SJSA1 (cell line): ENCODE data around the gene NTM. TPM values are rescaled to one million over a fixed set of nuclear protein-coding genes. Genes with fewer than 3 reads are reported as not detected.

Experiments
- DNase-seq, 2 experiments: peaks; one replicate each; pipeline ENCODE4 v3.0.0-alpha.2; 2015 to 2020; ENCODE audit warnings: low spot score in 2 of 2, low read depth in 1 of 2
- H3K27ac ChIP-seq: fragments of 250-450 bp; sonication (Bioruptor Pico); 2 replicates; pipeline ENCODE4 v1.5.1; 2020; ENCODE audit warnings: mild to moderate bottlenecking, moderate library complexity
- H3K27me3 ChIP-seq: fragments of 250-450 bp; sonication (Bioruptor Pico); replicated peaks from 2 replicates; pipeline ENCODE4 v1.5.1; 2020; ENCODE audit warnings: mild to moderate bottlenecking, moderate library complexity
- H3K36me3 ChIP-seq: fragments of 250-450 bp; sonication (Bioruptor Pico); 2 replicates; pipeline ENCODE4 v1.5.1; 2020; ENCODE audit warnings: mild to moderate bottlenecking
- H3K4me1 ChIP-seq: fragments of 250-450 bp; sonication (Bioruptor Pico); replicated peaks from 2 replicates; pipeline ENCODE4 v1.6.1; 2021; ENCODE audit warnings: mild to moderate bottlenecking
- H3K4me3 ChIP-seq: fragments of 250-450 bp; sonication (Bioruptor Pico); 2 replicates; pipeline ENCODE4 v1.5.1; 2020; ENCODE audit warnings: mild to moderate bottlenecking
- H3K9me3 ChIP-seq: fragments of 250-450 bp; sonication (Bioruptor Pico); replicated peaks from 2 replicates; pipeline ENCODE4 v1.5.1; 2020; ENCODE audit warnings: mild to moderate bottlenecking
- total RNA-seq: library from RNA; depleted of rRNA; stranded (reverse); fragments of >200 nt; shearing (Covaris generic); gene quantifications from 2 replicates; pipeline ENCODE4 v1.2.3, GENCODE V29; 2014

The NTM gene
- total RNA-seq, 1 experiment from 2014 or later = 0.34 TPM

- no peaks in the 10 kb centered on the region for H3K9me3 ChIP-seq
- no peaks in the 10 kb centered on the region for H3K36me3 ChIP-seq
- H3K4me3 ChIP-seq = no peak overlapping the region
- no peak overlapping the region for H3K27ac ChIP-seq
- no peaks in the 10 kb centered on the region for H3K4me1 ChIP-seq
- DNase-seq = no peak
- H3K27me3 ChIP-seq = no peaks in the 10 kb centered on the region
Measured at GRCh38 chr11:131827430-131827829, 457.0 kb downstream of the NTM start.

GRCh38 chr11:131829725-131830124 is 459.3 kb downstream of the NTM start:
- Histone ChIP-seq H3K27ac (no peak overlapping the region), H3K4me3 (no peak overlapping the region), H3K27me3 (no peaks in the 10 kb centered on the region), H3K36me3 (no peaks in the 10 kb centered on the region), H3K4me1 (no peaks in the 10 kb centered on the region), H3K9me3 (no peaks in the 10 kb centered on the region)
- DNase-seq = no peak

- Histone ChIP-seq H3K27me3 (no peaks in the 10 kb centered on the region), H3K36me3 (no peaks in the 10 kb centered on the region), H3K9me3 (no peaks in the 10 kb centered on the region), H3K27ac (no peak overlapping the region), H3K4me3 (no peak overlapping the region), H3K4me1 (no peaks in the 10 kb centered on the region)
- DNase-seq = no peak
Measured at GRCh38 chr11:131832079-131832478, 461.7 kb downstream of the NTM start.

- Histone ChIP-seq H3K36me3 (no peaks in the 10 kb centered on the region), H3K4me3 (no peak overlapping the region), H3K4me1 (no peaks in the 10 kb centered on the region), H3K27ac (no peak overlapping the region), H3K9me3 (no peaks in the 10 kb centered on the region), H3K27me3 (no peaks in the 10 kb centered on the region)
- DNase-seq = no peak
Measured at GRCh38 chr11:131833366-131833765, 463.0 kb downstream of the NTM start.

GRCh38 chr11:131837562-131837961 is 467.1 kb downstream of the NTM start:
- Histone ChIP-seq H3K4me3 (no peak overlapping the region), H3K27ac (no peak overlapping the region), H3K9me3 (no peaks in the 10 kb centered on the region), H3K27me3 (no peaks in the 10 kb centered on the region), H3K36me3 (no peaks in the 10 kb centered on the region), H3K4me1 (no peaks in the 10 kb centered on the region)
- no peak for DNase-seq

GRCh38 chr11:131838016-131838415 is 467.6 kb downstream of the NTM start:
- H3K27me3 ChIP-seq = no peaks in the 10 kb centered on the region
- no peaks in the 10 kb centered on the region for H3K36me3 ChIP-seq
- H3K27ac ChIP-seq = no peak overlapping the region
- no peaks in the 10 kb centered on the region for H3K4me1 ChIP-seq
- no peaks in the 10 kb centered on the region for H3K9me3 ChIP-seq
- H3K4me3 ChIP-seq = no peak overlapping the region
- DNase-seq = no peak

- Histone ChIP-seq H3K9me3 (no peaks in the 10 kb centered on the region), H3K27ac (no peak overlapping the region), H3K4me3 (no peak overlapping the region), H3K4me1 (no peaks in the 10 kb centered on the region), H3K36me3 (no peaks in the 10 kb centered on the region), H3K27me3 (no peaks in the 10 kb centered on the region)
- DNase-seq = no peak
Measured at GRCh38 chr11:131839326-131839725, 468.9 kb downstream of the NTM start.

GRCh38 chr11:131840545-131840944 is 470.1 kb downstream of the NTM start:
- Histone ChIP-seq H3K4me1 (no peaks in the 10 kb centered on the region), H3K27ac (no peak overlapping the region), H3K9me3 (no peaks in the 10 kb centered on the region), H3K27me3 (no peaks in the 10 kb centered on the region), H3K36me3 (no peaks in the 10 kb centered on the region), H3K4me3 (no peak overlapping the region)
- no peak for DNase-seq

GRCh38 chr11:131841028-131841427 is 470.6 kb downstream of the NTM start:
- Histone ChIP-seq H3K27me3 (no peaks in the 10 kb centered on the region), H3K4me3 (no peak overlapping the region), H3K9me3 (no peaks in the 10 kb centered on the region), H3K4me1 (no peaks in the 10 kb centered on the region), H3K36me3 (no peaks in the 10 kb centered on the region), H3K27ac (no peak overlapping the region)
- no peak for DNase-seq

- no peaks in the 10 kb centered on the region for H3K36me3 ChIP-seq
- H3K27ac ChIP-seq = no peak overlapping the region
- H3K27me3 ChIP-seq = no peaks in the 10 kb centered on the region
Measured at GRCh38 chr11:131841925-131842635, 471.7 kb downstream of the NTM start.

GRCh38 chr11:131845255-131845654 is 474.8 kb downstream of the NTM start:
- H3K36me3 ChIP-seq = no peaks in the 10 kb centered on the region
- H3K9me3 ChIP-seq = no peaks in the 10 kb centered on the region
- H3K4me1 ChIP-seq = no peaks in the 10 kb centered on the region
- H3K27me3 ChIP-seq = no peaks in the 10 kb centered on the region
- H3K4me3 ChIP-seq = no peak overlapping the region
- H3K27ac ChIP-seq = no peak overlapping the region
- no peak for DNase-seq

More at GRCh38 chr11:131841925-131842635, 471.7 kb downstream of the NTM start:
- Histone ChIP-seq H3K4me1 (no peaks in the 10 kb centered on the region), H3K4me3 (no peak overlapping the region), H3K9me3 (no peaks in the 10 kb centered on the region)
- no peak for DNase-seq

- no peaks in the 10 kb centered on the region for H3K4me1 ChIP-seq
- no peak for DNase-seq
- no peaks in the 10 kb centered on the region for H3K27me3 ChIP-seq
- no peak overlapping the region for H3K4me3 ChIP-seq
- H3K9me3 ChIP-seq = no peaks in the 10 kb centered on the region
- no peaks in the 10 kb centered on the region for H3K36me3 ChIP-seq
- no peak overlapping the region for H3K27ac ChIP-seq
Measured at GRCh38 chr11:131849485-131849884, 479.1 kb downstream of the NTM start.

- Histone ChIP-seq H3K27me3 (no peaks in the 10 kb centered on the region), H3K36me3 (no peaks in the 10 kb centered on the region), H3K4me1 (no peaks in the 10 kb centered on the region), H3K27ac (no peak overlapping the region), H3K4me3 (no peak overlapping the region), H3K9me3 (no peaks in the 10 kb centered on the region)
- DNase-seq = no peak
Measured at GRCh38 chr11:131850507-131850906, 480.1 kb downstream of the NTM start.

GRCh38 chr11:131851964-131852755 is 481.7 kb downstream of the NTM start:
- no peak overlapping the region for H3K27ac ChIP-seq
- no peak overlapping the region for H3K4me3 ChIP-seq
- no peaks in the 10 kb centered on the region for H3K36me3 ChIP-seq
- no peaks in the 10 kb centered on the region for H3K27me3 ChIP-seq
- H3K4me1 ChIP-seq = no peaks in the 10 kb centered on the region
- H3K9me3 ChIP-seq = no peaks in the 10 kb centered on the region
- DNase-seq = no peak
